Stimulated activated CD4-positive, alpha-beta T cell treated with anti-CD3 and anti-CD28 coated beads, TNF-alpha, amount 100 ng/mL, for 48 hours (primary cell): ENCODE results near the gene CYP4X1.
"Not testable (repeated sequence)": the region's sequence is repeated elsewhere in the genome, so short reads cannot be mapped to it uniquely, and the experiment has no call there.

Source experiments
- DNase-seq, 3 donors: peaks; one replicate each; pipeline ENCODE4 v3.0.0-alpha.2; 2020; ENCODE audit warnings: low read depth in 3 of 3

The CYP4X1 gene

GRCh38 chr1:47069080-47069479 is 45.6 kb downstream of the CYP4X1 start:
- DNase-seq, result not testable (repeated sequence)

- DNase-seq, result not testable (repeated sequence)
Observed at GRCh38 chr1:47069509-47069908, 46.0 kb downstream of the CYP4X1 start.

DNA sequence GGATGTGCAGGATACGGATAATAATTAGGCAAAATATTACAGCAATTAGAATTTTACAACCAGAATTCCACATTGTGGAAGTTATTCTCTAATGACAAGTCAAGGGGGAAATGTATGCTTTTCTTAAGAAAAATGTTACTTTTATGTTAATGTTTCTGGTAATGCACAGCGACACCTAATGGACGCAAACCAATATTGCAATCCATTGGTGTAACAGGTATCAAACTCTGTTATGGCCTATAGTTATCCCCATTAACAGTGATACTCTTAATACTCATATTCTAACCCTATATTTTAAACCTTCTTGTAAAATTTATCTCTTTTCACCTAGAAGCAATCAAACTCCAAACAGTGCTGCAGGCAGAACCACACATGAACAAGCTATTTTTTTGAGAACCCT is 65.9 kb downstream of the CYP4X1 start:
- DNase-seq, result peak in 1 of 3 donors; percentile 2

DNA sequence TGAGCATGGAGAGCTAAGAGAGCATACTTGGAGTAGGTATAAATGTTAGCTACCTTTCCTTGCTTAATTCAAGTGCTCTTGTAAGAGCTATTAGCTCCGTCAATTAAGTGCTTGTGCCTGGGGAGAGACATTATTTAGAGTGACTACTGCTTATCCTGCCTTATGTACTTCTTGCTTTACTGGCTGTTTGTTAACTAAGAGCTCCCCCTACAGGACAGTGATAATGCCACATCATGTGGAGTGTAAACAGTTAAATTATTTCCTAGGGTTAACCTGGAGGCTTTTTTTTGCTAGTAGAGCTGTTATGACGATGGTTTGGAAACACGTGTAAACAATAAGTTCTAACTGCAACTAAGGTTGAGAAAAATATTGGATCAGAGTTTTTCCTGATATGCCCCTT is 68.0 kb downstream of the CYP4X1 start:
- not testable (repeated sequence) for DNase-seq
